ENCODE measurements around the gene EML3. TPM values are rescaled to one million over a fixed set of nuclear protein-coding genes. Genes with fewer than 3 reads are reported as not detected.

Gene EML3
- total RNA-seq, 1 donor from 2014 or later, result 4.5 TPM

DNA sequence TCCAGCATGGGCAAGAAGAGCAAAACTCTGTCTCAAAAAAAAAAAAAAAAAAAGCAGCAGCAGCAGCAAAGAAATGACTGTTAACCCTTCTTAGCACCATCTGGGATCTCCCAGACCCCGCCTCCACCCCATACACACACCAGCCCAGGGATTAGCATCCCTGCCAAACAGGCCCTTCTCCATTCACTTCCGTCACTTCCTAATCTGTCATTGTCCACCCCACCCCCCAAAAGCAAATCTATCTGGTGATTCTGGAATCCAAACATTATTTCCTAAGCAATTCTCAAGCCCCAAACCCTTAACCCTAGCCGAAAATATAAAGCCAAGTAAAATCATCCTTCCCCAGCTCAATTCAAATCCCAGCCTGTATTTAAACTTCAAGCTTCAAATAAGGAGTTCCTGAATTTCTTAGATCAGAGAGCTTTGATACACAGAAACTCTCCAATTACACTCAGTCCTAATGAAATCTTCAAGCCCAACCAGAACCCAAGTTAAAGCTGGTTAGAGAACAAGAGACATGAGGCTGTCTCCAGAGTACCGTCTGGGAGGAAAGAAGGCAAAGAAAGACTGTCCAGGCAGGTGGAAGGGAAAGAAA is 60.0 kb downstream of the EML3 start:
- DNase-seq, result no peak

Small RNA genes lying within 50 kb of the gene (small RNA-seq; reads per million reads assigned to genes)
- gene AP001458.1 (not detected), gene EEF1G (not detected), gene MIR6747 (0.26 reads per million)

Other genes with a start within 250 kb of the EML3 start
- not detected for gene SCGB1A1, start 193.7 kb downstream of the EML3 start, total RNA-seq
- gene AHNAK, start 66.0 kb downstream of the EML3 start, total RNA-seq, result 18.6 TPM
- gene EEF1G, start 38.9 kb downstream of the EML3 start, total RNA-seq, result 1,633 TPM
- 4.5 TPM for gene TUT1, start 21.3 kb downstream of the EML3 start, total RNA-seq
- gene MTA2, start 10.9 kb downstream of the EML3 start, total RNA-seq, result 129 TPM
- 3.1 TPM for gene ROM1, start 482 bp upstream of the EML3 start, total RNA-seq
- gene B3GAT3, start 9.2 kb upstream of the EML3 start, total RNA-seq, result 21.4 TPM
- gene GANAB, start 33.8 kb upstream of the EML3 start, total RNA-seq, result 61.8 TPM
- 20.3 TPM for gene INTS5, start 40.5 kb upstream of the EML3 start, total RNA-seq
- gene C11orf98, start 52.4 kb upstream of the EML3 start, total RNA-seq, result 23.7 TPM
- 11.5 TPM for gene CSKMT, start 52.5 kb upstream of the EML3 start, total RNA-seq
- 6.9 TPM for gene UQCC3, start 58.9 kb upstream of the EML3 start, total RNA-seq
- 0.94 TPM for gene LBHD1, start 59.5 kb upstream of the EML3 start, total RNA-seq
- gene UBXN1, start 66.3 kb upstream of the EML3 start, total RNA-seq, result 91.4 TPM
- gene LRRN4CL, start 76.8 kb upstream of the EML3 start, total RNA-seq, result 0.16 TPM
- 133 TPM for gene BSCL2, start 94.6 kb upstream of the EML3 start, total RNA-seq
- gene GNG3, start 94.9 kb upstream of the EML3 start, total RNA-seq, result 20.0 TPM
- gene HNRNPUL2, start 114.7 kb upstream of the EML3 start, total RNA-seq, result 17.0 TPM
- 23.7 TPM for gene TTC9C, start 115.7 kb upstream of the EML3 start, total RNA-seq
- 20.1 TPM for gene ZBTB3, start 141.4 kb upstream of the EML3 start, total RNA-seq
- gene POLR2G, start 148.8 kb upstream of the EML3 start, total RNA-seq, result 47.1 TPM
- 17.2 TPM for gene TAF6L, start 158.6 kb upstream of the EML3 start, total RNA-seq
- 20.9 TPM for gene TMEM179B, start 174.6 kb upstream of the EML3 start, total RNA-seq
- 15.9 TPM for gene TMEM223, start 179.2 kb upstream of the EML3 start, total RNA-seq
- gene NXF1, start 192.7 kb upstream of the EML3 start, total RNA-seq, result 13.1 TPM
- gene STX5, start 219.3 kb upstream of the EML3 start, total RNA-seq, result 32.8 TPM
- not detected for gene TEX54, start 220.1 kb upstream of the EML3 start, total RNA-seq
- gene WDR74, start 226.8 kb upstream of the EML3 start, total RNA-seq, result 47.9 TPM

All from occipital lobe (tissue), 3 donors.